Measurements from ENCODE around the gene NLRC5. TPM values are rescaled to one million over a fixed set of nuclear protein-coding genes. Genes with fewer than 3 reads are reported as not detected.

Gene NLRC5, protein sequence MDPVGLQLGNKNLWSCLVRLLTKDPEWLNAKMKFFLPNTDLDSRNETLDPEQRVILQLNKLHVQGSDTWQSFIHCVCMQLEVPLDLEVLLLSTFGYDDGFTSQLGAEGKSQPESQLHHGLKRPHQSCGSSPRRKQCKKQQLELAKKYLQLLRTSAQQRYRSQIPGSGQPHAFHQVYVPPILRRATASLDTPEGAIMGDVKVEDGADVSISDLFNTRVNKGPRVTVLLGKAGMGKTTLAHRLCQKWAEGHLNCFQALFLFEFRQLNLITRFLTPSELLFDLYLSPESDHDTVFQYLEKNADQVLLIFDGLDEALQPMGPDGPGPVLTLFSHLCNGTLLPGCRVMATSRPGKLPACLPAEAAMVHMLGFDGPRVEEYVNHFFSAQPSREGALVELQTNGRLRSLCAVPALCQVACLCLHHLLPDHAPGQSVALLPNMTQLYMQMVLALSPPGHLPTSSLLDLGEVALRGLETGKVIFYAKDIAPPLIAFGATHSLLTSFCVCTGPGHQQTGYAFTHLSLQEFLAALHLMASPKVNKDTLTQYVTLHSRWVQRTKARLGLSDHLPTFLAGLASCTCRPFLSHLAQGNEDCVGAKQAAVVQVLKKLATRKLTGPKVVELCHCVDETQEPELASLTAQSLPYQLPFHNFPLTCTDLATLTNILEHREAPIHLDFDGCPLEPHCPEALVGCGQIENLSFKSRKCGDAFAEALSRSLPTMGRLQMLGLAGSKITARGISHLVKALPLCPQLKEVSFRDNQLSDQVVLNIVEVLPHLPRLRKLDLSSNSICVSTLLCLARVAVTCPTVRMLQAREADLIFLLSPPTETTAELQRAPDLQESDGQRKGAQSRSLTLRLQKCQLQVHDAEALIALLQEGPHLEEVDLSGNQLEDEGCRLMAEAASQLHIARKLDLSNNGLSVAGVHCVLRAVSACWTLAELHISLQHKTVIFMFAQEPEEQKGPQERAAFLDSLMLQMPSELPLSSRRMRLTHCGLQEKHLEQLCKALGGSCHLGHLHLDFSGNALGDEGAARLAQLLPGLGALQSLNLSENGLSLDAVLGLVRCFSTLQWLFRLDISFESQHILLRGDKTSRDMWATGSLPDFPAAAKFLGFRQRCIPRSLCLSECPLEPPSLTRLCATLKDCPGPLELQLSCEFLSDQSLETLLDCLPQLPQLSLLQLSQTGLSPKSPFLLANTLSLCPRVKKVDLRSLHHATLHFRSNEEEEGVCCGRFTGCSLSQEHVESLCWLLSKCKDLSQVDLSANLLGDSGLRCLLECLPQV (N-terminal part only)
- total RNA-seq: 14.2 TPM

DNA sequence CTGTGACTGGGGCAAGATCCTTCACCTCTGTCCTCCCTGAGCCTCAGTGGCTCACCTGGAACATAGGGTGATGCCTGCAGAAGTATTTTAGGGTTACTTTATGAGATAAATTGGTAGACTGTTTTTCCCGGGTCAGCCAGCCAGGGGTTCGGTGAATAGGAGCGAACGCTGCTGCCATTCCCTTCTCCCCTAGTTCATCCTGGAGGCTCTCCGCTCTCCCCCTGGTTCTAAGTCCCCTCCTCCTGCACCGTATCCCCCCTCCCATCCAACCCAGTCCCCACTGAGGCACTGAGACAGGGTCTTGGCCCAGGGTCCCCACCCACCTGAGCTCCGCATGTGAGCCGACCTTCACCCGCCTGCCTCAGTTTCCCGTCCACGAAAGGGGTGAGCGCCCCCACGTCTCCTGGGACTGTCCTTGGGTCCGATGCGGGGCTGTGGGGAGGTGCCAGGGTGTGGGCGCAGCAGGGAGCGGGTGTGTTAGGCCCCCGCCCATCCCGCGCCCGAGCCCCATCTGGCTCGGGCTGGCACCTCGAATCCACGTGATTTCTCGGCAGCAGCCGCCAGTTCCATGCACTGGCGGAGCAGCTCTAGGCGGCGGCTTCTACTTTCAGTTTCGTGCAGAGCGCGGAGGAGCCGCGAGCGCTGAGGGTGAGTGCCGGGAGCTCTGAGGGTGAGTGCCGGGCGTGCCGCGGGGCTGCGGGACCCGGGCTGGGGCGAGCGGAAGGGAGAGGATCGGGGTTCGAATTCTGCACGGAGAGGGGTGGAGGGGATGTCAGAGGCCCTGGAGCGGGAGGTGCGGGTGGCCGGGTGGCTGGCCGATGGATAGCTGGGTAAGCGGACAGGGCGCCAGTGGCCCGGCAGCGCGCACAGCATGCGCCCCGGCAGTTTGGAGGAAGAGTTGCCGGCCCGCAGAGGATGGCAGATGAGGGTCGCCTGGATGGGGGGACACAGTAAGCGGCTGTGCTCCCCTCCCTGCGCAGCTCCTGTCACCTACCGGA is at the start of gene NLRC5:
NLRC5 (plus strand) TSS at position 610 of the 998 bp plus-strand sequence. CDS start 31,156 bp downstream, outside the sequence.
- DNase-seq: peak; percentile 89

DNA sequence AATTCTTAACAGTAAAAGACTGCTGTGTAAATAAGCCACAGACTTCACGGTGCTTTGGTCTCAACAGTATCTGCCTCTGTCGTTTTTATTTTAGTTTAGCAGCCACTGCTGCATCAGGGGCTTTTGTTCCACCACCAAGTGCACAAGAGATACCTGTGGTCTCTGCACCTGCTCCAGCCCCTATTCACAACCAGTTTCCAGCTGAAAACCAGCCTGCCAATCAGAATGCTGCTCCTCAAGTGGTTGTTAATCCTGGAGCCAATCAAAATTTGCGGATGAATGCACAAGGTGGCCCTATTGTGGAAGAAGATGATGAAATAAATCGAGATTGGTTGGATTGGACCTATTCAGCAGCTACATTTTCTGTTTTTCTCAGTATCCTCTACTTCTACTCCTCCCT is 49.6 kb upstream of the NLRC5 start:
- no peak for DNase-seq

DNA sequence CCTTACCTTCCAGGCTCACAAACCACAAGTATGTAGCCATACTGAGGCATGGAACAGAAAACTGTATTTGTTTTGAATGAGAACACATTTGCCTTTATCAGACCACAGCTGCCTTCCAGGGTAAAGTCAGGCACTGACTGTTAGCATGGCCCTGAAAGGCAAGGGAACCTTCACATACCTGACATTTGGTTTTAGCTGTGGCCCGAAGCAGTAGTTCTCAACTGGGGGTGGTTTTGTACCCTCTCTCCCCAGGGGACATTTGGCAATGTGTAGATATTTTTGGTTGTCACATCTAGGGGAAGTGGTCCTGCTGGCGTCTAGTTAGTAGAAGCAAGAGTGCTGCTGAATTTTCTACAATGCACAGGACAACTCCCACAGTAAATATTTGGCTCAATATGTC is 48.3 kb upstream of the NLRC5 start:
- no peak for DNase-seq

DNA sequence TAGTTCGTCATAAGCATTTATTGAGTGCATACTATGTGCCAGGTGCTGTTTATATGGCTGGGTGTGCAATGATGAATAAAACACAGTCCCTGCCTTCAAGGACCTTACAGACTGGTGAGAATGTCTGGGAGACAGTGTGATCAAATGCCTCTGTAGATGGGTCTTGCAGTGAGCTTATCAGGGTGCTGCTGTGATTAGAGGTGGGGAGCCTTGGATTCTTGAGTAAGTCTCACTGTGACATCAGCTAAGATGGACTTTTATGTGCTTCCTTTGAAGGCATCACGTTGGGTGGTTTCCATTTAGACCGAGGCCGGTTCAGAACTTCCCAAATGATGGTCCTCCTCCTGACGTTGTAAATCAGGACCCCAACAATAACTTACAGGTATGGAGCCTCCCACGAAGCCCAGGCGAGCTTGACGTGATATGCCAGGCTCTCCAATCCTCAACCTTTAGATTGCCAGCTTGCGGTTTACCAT is 47.5 kb upstream of the NLRC5 start:
- DNase-seq: no peak

DNA sequence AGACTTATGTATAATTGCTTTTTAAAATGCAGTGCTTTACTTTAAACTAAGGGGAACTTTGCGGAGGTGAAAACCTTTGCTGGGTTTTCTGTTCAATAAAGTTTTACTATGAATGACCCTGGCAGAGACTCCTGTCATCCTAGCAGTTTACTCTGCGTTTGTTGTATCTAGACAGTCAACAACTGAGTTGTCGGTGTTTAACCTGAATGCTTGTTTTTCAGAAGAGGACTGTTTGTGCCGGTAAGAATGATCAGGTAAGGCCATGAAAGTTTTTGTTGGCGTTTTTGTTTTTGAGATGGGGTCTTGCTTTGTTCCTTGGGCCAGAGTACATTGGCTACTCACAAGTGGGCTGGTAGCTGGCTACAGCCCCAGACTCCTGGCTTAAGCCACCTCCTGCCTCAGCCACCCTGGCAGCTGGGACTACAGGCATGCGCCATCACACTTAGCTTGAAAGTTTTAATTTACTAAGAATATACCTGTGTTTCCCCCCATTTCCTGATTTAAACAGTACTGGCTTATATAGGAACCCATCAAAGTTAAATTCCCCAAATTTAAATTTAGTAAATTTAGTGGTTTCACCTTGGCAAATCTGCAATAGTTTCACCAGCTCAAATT is 45.5 kb upstream of the NLRC5 start:
- DNase-seq: no peak

DNA sequence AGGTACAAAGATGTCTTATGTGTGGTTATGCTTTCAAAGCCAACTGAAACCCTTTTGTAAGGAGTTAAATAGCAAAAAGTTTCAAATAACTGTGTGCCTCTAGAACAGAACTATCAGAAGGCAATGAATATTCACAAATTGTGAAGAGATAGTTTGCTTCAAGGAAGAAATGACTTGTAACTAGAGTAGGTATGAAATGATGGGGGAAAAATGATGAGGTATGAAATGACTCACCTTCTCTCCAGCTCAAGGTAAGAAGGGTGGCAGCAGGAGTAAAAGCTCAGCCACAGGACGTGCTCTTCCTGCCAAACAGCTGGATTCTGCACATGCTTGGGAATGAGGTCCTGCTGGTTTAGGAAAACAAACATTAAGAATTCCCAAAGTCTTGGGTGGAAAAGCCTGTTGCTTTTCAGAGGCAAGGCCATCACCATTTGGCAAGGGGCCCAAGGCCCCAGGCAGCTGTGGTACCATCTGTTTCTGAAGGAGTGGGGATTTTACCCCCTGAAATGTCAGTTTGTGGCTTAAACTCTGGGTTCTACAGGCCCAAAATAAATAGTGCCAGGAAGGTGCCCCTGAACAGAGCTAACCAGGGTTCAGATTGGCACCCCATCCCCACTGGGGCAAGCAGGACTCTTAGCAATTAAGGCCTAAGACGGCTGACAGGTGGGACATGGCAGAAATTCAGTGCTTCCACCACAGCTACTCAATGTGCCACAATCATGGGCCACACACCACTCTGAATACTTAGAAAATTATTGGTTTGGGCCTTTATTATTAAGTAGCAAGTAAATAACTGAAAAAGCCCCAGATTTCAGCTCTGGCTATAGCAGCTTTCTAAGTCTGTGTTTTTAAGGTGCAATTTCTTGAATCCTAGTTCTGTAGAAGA is 44.2 kb upstream of the NLRC5 start:
- DNase-seq: peak; percentile 86

DNA sequence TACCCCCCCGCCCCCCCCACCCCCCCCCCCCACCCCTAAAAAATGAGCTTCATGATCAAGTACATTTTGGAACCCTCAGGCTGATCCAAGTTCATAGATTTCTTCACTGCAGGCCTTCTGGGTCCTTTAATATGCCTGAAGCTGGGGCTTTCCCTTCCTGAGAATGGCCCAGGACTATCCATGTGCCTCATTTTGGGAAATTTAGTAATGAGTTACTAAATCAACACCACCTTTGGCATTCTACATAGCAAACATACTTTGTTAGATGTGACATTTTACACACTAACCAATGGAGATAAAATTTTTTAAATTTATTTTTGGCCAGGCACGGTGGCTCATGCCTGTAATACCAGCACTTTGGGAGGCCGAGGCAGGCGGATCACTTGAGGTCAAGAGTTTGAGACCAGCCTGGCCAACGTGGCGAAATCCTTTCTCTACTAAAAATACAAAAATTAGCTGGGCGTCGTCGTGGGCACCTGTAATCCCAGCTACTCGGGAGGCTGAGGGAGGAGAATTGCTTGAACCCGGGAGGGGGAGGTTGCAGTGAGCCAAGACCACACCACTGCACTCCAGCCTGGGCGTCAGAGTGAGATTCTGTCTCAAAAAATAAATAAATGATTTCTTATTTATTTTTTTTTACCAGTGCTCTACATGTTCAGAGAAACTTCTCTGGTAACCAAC is 43.4 kb upstream of the NLRC5 start:
- no peak for DNase-seq

DNA sequence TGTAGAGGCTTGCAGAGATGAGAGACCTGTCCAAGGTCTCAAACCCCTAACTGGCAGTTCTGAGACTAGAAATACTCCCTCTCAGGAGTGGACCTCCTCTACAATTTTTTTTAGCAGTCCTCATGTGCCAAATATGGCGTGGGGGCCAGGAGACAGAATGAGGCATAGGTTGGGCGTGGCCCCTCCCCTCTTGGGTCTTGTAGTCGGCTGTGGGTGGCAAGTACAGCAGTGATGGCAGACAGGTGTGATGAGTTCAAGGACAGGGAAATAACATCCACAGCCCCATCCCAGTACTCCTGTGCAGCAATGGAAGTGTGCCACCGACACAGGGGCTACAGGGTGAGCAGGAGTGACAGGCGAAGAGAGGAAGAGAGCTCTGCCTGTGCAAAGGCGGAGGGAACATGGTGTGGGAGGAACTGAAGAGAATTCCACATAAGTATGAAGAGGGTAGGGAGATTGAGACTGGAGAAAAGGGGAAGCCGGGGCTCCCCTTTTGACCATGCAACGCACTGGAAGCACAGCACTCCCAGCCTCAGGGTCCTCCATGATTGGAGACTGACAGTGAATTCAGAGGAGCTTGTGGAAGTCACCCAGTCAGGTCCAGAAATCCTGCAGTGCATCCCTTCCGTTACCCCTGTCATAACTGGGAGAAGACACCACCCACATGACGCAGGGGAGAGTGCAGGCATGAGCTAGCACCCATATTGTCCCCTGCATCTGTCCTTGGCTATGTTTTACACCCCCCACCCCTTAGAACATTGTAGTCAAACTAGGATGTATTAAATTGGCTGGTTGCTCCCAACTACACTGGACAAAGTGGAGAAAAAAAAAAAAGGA is 42.4 kb upstream of the NLRC5 start:
- no peak for DNase-seq

DNA sequence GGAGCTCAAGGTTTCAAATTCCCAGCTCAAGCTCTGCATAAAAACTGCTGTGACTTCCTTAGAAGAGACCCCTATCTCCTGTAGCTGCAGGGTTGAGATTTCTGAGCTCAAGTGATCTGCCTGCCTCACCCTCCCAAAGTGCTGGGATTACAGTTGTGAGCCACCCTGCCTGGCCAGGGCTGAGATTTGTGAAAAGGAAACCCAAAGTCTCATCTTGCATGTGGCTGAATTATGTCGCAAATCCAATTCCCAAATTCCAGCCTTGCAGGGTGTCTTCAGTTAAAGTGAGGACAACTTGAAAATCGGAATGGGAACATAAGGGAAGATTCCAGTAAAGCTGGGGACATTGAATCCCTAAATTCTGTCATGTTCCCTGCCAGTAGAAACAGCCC is 41.8 kb upstream of the NLRC5 start:
- no peak for DNase-seq

DNA sequence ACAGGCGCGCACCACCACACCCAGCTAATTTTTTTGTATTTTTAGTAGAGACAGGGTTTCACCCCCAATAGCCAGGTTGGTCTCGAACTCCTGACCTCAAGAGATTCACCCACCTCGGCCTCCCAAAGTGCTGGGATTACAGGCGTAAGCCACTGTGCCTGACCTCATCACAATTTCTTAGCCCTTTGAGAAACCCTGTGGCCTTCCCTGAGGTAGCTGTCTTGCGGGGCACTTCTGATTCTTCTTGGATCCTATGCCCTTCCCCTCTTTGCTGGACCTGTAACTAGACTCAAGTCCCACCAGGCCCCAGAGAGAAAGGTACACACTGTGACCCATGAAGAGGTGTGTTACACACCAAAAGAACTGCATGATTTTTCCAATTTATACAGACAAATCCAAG is 41.1 kb upstream of the NLRC5 start:
- no peak for DNase-seq

DNA sequence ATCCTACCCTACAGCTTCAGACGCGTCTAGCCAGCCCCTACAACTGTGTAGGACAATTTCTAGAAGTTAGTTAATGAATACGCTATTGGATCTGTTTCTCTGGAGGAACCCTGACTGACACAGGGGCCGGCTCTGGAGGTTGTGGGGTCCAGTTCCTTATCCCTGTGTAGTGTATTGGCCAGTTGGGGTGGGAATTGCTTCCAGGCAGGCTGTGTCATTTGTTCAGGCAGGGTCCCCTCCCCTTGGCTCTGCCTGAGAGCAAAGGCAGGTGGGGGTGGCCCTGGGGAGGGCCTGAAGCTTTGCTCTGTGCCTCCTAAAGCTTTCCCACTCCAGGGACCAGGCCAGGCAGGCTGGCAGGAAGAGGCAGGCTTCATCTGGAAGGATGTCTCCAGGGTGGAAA is 39.3 kb upstream of the NLRC5 start:
- no peak for DNase-seq

DNA sequence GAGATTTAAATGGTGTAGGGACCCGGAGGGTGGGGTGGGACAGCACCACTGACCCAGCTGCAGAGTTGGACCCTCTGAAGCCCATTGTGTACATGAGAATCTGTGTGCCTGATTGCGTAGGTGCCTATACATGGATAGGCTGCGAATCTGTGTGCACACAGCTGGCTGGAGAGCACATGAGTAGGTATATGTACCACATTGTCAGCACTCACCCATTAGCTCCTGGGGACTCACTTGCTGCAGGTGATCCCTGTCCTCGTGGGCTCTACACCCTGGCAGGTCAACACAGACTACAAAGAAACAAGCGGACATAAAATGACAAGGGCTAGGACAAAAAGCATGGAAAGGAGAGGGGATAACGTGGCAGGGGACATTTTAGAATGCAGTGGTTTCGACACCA is 38.9 kb upstream of the NLRC5 start:
- DNase-seq: no peak

DNA sequence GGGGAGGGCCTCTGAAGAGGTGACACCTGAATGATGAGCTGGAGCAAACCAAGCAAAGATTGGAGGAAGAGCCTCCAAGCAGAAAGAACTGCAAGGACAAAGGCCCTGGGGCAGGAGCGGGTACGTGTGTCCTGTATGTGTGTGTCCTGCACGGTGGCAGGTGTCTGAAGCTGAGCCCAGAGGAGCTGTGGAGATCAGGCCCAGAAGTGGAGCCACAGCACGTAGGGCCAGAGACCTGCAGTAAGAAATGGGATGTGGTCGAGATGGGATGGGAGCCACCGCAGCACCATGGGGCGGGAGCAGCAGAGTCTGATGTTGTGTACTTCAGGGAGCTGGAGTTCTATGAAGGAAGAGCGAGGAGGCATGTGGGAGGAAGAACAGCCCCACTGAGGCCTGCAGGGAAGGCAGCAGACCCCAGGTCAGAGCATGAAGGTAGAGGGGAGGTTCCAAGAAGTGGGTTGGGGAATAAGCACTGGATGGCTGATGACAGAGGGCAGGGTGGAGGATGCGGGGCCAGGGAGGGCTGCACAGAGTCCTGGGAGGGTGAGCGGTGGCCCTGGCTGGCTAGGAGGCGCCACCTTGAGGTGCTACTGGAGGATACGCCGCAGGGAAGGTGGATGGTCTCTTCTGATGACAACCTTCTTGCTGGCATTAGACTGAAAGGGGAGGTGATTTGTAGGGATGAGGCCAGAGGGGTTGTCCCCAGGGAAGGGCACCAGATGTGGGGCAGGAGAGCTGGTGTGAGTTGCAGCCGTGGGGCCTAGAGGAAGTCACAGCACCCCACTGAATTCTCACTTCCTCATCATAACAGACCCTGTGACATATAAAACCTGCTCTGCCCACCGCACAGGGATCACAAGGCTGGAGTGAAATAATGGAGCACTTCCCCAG is 38.2 kb upstream of the NLRC5 start:
- peak; percentile 62 for DNase-seq

DNA sequence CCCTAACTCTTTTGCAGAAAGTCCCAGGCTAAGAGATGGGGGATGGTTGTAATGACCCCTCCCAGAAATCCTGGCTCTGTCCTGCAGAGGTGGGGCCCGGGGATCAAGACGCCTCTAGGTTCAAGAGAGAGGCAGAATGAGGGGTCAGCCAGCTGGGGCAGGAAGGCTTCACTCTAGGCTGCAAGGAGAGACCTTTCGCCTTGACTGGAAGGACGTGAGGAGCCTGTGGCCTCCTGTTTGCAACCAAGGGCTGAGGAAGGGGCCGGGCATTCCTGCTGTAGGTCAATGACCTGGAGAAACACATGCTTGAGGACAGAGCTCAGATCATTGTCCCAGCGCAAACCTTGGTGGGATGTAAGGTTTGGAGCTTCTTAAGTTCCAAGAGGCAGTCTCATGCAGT is 36.4 kb upstream of the NLRC5 start:
- no peak for DNase-seq

DNA sequence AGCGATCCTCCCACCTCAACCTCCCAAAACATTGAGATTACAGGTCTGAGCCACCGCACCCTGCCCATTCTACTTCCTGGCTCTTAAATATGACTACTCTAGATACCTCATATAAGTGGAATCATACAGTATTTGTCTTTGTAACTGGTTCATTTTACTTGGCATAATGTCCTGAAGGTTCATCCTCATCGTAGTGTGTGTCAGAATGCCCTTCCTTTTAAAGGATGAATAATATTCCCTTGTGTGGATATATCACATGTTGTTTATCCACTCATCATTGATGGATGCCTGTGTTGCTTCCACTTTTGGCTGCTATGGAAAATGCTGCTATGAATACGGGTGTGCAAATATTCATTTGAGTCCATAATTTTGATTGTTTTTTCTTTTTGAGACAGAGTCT is 33.3 kb upstream of the NLRC5 start:
- no peak for DNase-seq

DNA sequence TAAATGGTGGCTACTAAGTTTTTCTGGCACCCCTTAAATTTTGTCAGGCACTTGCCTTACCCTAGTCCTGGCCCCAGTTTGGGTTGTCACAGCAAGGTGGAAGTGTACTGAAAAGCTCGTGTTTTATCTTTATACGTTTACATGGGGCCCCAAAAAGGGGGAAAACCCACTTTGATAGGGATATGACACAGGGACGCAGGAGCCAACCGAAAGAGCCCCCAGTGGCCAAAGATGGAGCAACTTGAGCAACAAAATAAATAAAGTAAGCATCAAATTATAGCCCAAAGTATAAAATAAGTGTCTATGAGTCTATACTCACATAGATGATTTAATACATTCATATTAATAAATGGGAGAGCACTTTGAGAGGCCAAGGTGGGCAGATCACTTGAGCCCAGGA is 32.6 kb upstream of the NLRC5 start:
- DNase-seq: no peak

DNA sequence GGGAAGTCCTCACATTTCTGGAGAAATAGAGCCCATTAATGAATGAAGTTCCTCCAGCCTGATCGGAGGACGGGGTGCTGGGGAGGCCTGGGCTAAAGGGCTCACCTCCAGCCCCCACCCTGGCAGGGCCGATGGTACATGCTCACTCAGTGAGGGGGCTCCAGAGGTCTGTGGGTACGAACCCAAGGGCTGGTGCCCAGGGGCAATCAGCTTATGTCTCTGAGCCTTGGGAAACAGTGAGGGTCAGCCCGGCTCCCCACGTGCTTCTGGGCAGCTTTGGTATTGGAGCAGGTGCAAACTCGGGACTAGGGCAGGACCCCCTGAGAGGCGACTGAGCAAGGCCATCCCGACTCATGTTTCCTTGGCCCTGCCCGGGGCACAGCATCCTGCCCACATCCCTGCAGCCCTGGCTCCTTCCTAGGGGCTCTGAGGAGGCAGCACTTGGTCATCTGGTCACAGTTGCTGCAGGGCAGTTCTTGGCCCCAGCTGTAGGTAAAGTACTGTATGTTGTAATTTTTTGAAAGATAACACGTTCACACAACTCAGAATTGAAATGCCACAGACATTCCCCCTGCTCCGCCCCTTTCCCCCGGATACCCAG is 28.6 kb upstream of the NLRC5 start:
- DNase-seq: no peak
